GM18870 (cell line): Measurements from ENCODE around the gene EIF4G2.

Source experiments
- ATAC-seq: cut with Tn5 transposase; IDR thresholded peaks from one replicate; pipeline ENCODE4 v1.9.1; 2021; ENCODE audit warnings: moderate library complexity; ENCODE audit not compliant: unreplicated experiment

Gene EIF4G2

GRCh38 chr11:10809373-10810160 is 841 bp upstream of the EIF4G2 start:
- ATAC-seq = no peak

GRCh38 chr11:10808235-10808552 is 532 bp downstream of the EIF4G2 start:
- no peak for ATAC-seq

- ATAC-seq = no peak
These were observed 1.1 kb downstream of the EIF4G2 start for GRCh38 chr11:10807493-10808234.

- no peak for ATAC-seq
These were observed 2.5 kb downstream of the EIF4G2 start for GRCh38 chr11:10806206-10806605.

GRCh38 chr11:10805741-10806140 is 3.0 kb downstream of the EIF4G2 start:
- ATAC-seq = no peak

- no peak for ATAC-seq
These were observed 5.0 kb downstream of the EIF4G2 start for GRCh38 chr11:10803676-10804075.

GRCh38 chr11:10800292-10800691 is 8.4 kb downstream of the EIF4G2 start:
- no peak for ATAC-seq

GRCh38 chr11:10798330-10798928 is 10.3 kb downstream of the EIF4G2 start:
- ATAC-seq = no peak

GRCh38 chr11:10797531-10797930 is 11.2 kb downstream of the EIF4G2 start:
- no peak for ATAC-seq

- no peak for ATAC-seq
These were observed 11.7 kb downstream of the EIF4G2 start for GRCh38 chr11:10797001-10797400.

- no peak for ATAC-seq
These were observed 12.5 kb downstream of the EIF4G2 start for GRCh38 chr11:10796191-10796590.

- no peak for ATAC-seq
These were observed 15.1 kb downstream of the EIF4G2 start for GRCh38 chr11:10793470-10794255.

- ATAC-seq = no peak
These were observed 16.2 kb downstream of the EIF4G2 start for GRCh38 chr11:10792385-10793068.

GRCh38 chr11:10786451-10786850 is 22.3 kb downstream of the EIF4G2 start:
- no peak for ATAC-seq

- ATAC-seq = no peak
These were observed 23.6 kb downstream of the EIF4G2 start for GRCh38 chr11:10785146-10785474.

- no peak for ATAC-seq
These were observed 24.2 kb downstream of the EIF4G2 start for GRCh38 chr11:10784232-10785145.

- ATAC-seq = no peak
These were observed 28.7 kb downstream of the EIF4G2 start for GRCh38 chr11:10780040-10780439.

- no peak for ATAC-seq
These were observed 29.6 kb downstream of the EIF4G2 start for GRCh38 chr11:10779086-10779485.

- ATAC-seq = no peak
These were observed 30.3 kb downstream of the EIF4G2 start for GRCh38 chr11:10778217-10778970.
